GM23338 (cell line): ENCODE data around the gene SLC1A4. TPM values are rescaled to one million over a fixed set of nuclear protein-coding genes. Genes with fewer than 3 reads are reported as not detected.

Experiments
- ATAC-seq: fragments of 200-7000 bp; cut with Tn5 transposase; 3 replicates; pipeline ENCODE4 v1.9.1; 2020
- DNase-seq: peaks from one replicate; pipeline ENCODE4 v3.0.0-alpha.2; 2015; ENCODE audit warnings: low spot score
- H2AFZ ChIP-seq: fragments of 200-600 bp; sonication (generic); 2 replicates; pipeline ENCODE4 v1.8.0; 2016; ENCODE audit warnings: antibody characterized with exemption, mild to moderate bottlenecking, moderate library complexity
- H3F3A ChIP-seq: fragments of 200-600 bp; sonication (generic); replicated peaks from 2 replicates; pipeline ENCODE4 v1.8.0; 2017; ENCODE audit warnings: antibody characterized with exemption, mixed run types, low read depth
- H3K27ac ChIP-seq: fragments of 200-600 bp; sonication (generic); 2 replicates; pipeline ENCODE4 v1.6.1; 2016; ENCODE audit warnings: low read depth
- H3K27me3 ChIP-seq: fragments of 200-600 bp; sonication (generic); 2 replicates; pipeline ENCODE4 v1.8.0; 2016; ENCODE audit warnings: mild to moderate bottlenecking, mixed run types, moderate library complexity; ENCODE audit not compliant: insufficient read depth
- H3K36me3 ChIP-seq: fragments of 200-600 bp; sonication (generic); 2 replicates; pipeline ENCODE4 v1.8.0; 2016; ENCODE audit warnings: mild to moderate bottlenecking; ENCODE audit not compliant: insufficient read depth
- H3K4me1 ChIP-seq: fragments of 200-600 bp; sonication (generic); 2 replicates; pipeline ENCODE4 v1.8.0; 2016; ENCODE audit warnings: mild to moderate bottlenecking, moderate library complexity; ENCODE audit not compliant: insufficient read depth
- H3K4me2 ChIP-seq: fragments of 200-600 bp; sonication (generic); 2 replicates; pipeline ENCODE4 v1.7.1; 2017; ENCODE audit warnings: mixed run types
- H3K4me3 ChIP-seq: fragments of 200-600 bp; sonication (generic); 2 replicates; pipeline ENCODE4 v1.6.1; 2016; ENCODE audit warnings: mixed run types
- H3K79me2 ChIP-seq: fragments of 200-600 bp; sonication (generic); replicated peaks from 2 replicates; pipeline ENCODE4 v1.8.0; 2017; ENCODE audit warnings: mild to moderate bottlenecking; ENCODE audit not compliant: insufficient read depth
- H3K9me2 ChIP-seq: fragments of 200-600 bp; sonication (generic); 2 replicates; pipeline ENCODE4 v1.8.0; 2017; ENCODE audit not compliant: insufficient read depth
- H4K20me1 ChIP-seq: fragments of 200-600 bp; sonication (generic); replicated peaks from 2 replicates; pipeline ENCODE4 v1.8.0; 2017; ENCODE audit warnings: mild to moderate bottlenecking; ENCODE audit not compliant: insufficient read depth
- H3K27ac Mint-ChIP-seq: 2 replicates; pipeline ENCODE4 v1.8.0; 2020; ENCODE audit warnings: inconsistent platforms, mild to moderate bottlenecking, moderate library complexity, mixed read lengths
- H3K27me3 Mint-ChIP-seq: 3 replicates; pipeline ENCODE4 v1.8.0; 2022; ENCODE audit warnings: low read depth, mild to moderate bottlenecking, moderate library complexity, mixed read lengths, inconsistent platforms; ENCODE audit not compliant: insufficient read depth, poor library complexity
- H3K36me3 Mint-ChIP-seq: 3 replicates; pipeline ENCODE4 v1.8.0; 2021; ENCODE audit warnings: low read depth, mild to moderate bottlenecking, inconsistent platforms, moderate library complexity, mixed read lengths
- H3K4me1 Mint-ChIP-seq: 3 replicates; pipeline ENCODE4 v1.8.0; 2020; ENCODE audit warnings: mild to moderate bottlenecking, inconsistent platforms, mixed read lengths
- H3K4me3 Mint-ChIP-seq: 3 replicates; pipeline ENCODE4 v1.8.0; 2021; ENCODE audit warnings: moderate library complexity, mild to moderate bottlenecking, inconsistent platforms, mixed read lengths
- H3K9me3 Mint-ChIP-seq: 3 replicates; pipeline ENCODE4 v1.8.0; 2020; ENCODE audit warnings: moderate library complexity, mild to moderate bottlenecking, inconsistent platforms, mixed read lengths
- EZH2 ChIP-seq: fragments of 200-600 bp; sonication (generic); IDR thresholded peaks from one replicate; pipeline ENCODE4 v1.8.0; 2017; ENCODE audit warnings: antibody characterized with exemption, mild to moderate bottlenecking, low read depth; ENCODE audit not compliant: unreplicated experiment
- JUNB ChIP-seq: IDR thresholded peaks from one replicate; pipeline ENCODE4 v1.6.1; 2016; ENCODE audit warnings: antibody characterized with exemption; ENCODE audit not compliant: unreplicated experiment
- NANOG ChIP-seq: IDR thresholded peaks from 2 replicates; pipeline ENCODE4 v1.6.1; 2016; ENCODE audit warnings: antibody characterized with exemption, borderline replicate concordance
- POLR2AphosphoS5 ChIP-seq: IDR thresholded peaks from 2 replicates; pipeline ENCODE4 v1.6.1; 2016; ENCODE audit warnings: antibody characterized with exemption, low read depth
- STAT1 ChIP-seq: IDR thresholded peaks from one replicate; pipeline ENCODE4 v1.6.1; 2016; ENCODE audit warnings: antibody characterized with exemption; ENCODE audit not compliant: unreplicated experiment
- ZNF331 ChIP-seq: fragments of 250-450 bp; sonication (Bioruptor Pico); IDR thresholded peaks from 2 replicates; pipeline ENCODE4 v1.5.0; 2020; ENCODE audit warnings: low read depth, mild to moderate bottlenecking, moderate library complexity
- polyA plus RNA-seq: library from polyadenylated mRNA; unstranded; fragments of >200 nt; fragmentation: Nextera tagmentation; extraction: Ambion mirVana; gene quantifications from 2 replicates; pipeline ENCODE4 v1.2.1, GENCODE V29; 2016
- total RNA-seq: library from RNA; depleted of rRNA; stranded (reverse); fragments of >200 nt; shearing (Covaris generic); gene quantifications from 2 replicates; pipeline ENCODE4 v1.2.3, GENCODE V29; 2014
- TF ChIP-seq, protein P1 (sequence below): fragments of 250-450 bp; sonication (Bioruptor Pico); IDR thresholded peaks from 2 replicates; pipeline ENCODE4 v1.5.0; 2020; ENCODE audit warnings: mild to moderate bottlenecking, moderate library complexity
- TF ChIP-seq, protein P2 (sequence below): IDR thresholded peaks from 2 replicates; pipeline ENCODE4 v1.6.1; 2016; ENCODE audit warnings: antibody characterized with exemption

Gene SLC1A4
- total and polyA plus RNA-seq, 2 experiments from 2014 or later = 1.3 to 2.7 TPM

DNA sequence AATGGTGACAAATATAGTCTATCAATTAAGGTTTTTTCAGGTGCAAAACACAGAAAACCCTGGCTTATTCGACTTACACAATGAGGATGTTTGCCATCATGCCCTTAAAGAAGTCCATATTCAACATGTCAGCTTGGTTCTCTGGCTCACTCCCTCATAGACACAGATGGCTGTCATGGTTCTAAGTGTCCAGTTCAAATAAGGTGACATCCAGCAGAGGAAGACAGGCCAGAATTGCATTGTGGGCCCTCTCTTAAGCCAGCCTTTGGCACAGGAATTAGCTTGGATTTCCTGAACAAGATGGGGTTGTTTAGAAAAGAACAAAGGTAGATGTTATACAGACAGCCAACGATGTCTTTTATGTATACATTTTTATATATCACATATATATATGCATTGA, 18.7 kb upstream of the SLC1A4 start (continued):
- TF ChIP-seq, protein P1, sequence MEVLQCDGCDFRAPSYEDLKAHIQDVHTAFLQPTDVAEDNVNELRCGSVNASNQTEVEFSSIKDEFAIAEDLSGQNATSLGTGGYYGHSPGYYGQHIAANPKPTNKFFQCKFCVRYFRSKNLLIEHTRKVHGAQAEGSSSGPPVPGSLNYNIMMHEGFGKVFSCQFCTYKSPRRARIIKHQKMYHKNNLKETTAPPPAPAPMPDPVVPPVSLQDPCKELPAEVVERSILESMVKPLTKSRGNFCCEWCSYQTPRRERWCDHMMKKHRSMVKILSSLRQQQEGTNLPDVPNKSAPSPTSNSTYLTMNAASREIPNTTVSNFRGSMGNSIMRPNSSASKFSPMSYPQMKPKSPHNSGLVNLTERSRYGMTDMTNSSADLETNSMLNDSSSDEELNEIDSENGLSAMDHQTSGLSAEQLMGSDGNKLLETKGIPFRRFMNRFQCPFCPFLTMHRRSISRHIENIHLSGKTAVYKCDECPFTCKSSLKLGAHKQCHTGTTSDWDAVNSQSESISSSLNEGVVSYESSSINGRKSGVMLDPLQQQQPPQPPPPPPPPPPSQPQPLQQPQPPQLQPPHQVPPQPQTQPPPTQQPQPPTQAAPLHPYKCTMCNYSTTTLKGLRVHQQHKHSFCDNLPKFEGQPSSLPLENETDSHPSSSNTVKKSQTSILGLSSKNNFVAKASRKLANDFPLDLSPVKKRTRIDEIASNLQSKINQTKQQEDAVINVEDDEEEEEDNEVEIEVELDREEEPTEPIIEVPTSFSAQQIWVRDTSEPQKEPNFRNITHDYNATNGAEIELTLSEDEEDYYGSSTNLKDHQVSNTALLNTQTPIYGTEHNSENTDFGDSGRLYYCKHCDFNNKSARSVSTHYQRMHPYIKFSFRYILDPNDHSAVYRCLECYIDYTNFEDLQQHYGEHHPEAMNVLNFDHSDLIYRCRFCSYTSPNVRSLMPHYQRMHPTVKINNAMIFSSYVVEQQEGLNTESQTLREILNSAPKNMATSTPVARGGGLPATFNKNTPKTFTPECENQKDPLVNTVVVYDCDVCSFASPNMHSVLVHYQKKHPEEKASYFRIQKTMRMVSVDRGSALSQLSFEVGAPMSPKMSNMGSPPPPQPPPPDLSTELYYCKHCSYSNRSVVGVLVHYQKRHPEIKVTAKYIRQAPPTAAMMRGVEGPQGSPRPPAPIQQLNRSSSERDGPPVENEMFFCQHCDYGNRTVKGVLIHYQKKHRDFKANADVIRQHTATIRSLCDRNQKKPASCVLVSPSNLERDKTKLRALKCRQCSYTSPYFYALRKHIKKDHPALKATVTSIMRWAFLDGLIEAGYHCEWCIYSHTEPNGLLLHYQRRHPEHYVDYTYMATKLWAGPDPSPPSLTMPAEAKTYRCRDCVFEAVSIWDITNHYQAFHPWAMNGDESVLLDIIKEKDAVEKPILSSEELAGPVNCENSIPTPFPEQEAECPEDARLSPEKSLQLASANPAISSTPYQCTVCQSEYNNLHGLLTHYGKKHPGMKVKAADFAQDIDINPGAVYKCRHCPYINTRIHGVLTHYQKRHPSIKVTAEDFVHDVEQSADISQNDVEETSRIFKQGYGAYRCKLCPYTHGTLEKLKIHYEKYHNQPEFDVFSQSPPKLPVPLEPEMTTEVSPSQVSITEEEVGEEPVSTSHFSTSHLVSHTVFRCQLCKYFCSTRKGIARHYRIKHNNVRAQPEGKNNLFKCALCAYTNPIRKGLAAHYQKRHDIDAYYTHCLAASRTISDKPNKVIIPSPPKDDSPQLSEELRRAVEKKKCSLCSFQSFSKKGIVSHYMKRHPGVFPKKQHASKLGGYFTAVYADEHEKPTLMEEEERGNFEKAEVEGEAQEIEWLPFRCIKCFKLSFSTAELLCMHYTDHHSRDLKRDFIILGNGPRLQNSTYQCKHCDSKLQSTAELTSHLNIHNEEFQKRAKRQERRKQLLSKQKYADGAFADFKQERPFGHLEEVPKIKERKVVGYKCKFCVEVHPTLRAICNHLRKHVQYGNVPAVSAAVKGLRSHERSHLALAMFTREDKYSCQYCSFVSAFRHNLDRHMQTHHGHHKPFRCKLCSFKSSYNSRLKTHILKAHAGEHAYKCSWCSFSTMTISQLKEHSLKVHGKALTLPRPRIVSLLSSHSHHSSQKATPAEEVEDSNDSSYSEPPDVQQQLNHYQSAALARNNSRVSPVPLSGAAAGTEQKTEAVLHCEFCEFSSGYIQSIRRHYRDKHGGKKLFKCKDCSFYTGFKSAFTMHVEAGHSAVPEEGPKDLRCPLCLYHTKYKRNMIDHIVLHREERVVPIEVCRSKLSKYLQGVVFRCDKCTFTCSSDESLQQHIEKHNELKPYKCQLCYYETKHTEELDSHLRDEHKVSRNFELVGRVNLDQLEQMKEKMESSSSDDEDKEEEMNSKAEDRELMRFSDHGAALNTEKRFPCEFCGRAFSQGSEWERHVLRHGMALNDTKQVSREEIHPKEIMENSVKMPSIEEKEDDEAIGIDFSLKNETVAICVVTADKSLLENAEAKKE (CRISPR knock-in tag) = no peak

DNA sequence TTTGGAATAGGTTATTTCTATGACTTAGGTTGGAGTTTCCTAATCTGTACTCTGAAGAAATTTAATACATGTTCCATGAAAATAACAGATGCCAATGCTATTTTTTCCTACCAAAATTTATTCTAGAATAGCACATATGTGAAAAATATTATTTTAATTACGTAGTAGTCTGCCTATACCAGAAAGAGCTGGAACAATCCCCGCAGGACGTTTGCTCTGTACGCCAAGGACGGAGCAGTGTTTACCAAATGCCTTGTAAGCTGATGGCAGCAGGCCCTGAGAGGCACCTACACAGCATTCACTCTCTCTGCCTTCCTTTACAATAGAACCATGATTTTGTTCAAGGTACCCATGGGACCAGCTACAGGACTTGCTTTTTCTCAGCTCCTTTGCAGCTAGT, 16.8 kb upstream of the SLC1A4 start:
- no peak overlapping the region for H3K4me3 Mint-ChIP-seq
- ATAC-seq = no peak
- TF ChIP-seq STAT1 = no peak
- TF ChIP-seq, protein P1 (CRISPR knock-in tag) = no peak
- no peak for TF ChIP-seq NANOG
- TF ChIP-seq, protein P2, sequence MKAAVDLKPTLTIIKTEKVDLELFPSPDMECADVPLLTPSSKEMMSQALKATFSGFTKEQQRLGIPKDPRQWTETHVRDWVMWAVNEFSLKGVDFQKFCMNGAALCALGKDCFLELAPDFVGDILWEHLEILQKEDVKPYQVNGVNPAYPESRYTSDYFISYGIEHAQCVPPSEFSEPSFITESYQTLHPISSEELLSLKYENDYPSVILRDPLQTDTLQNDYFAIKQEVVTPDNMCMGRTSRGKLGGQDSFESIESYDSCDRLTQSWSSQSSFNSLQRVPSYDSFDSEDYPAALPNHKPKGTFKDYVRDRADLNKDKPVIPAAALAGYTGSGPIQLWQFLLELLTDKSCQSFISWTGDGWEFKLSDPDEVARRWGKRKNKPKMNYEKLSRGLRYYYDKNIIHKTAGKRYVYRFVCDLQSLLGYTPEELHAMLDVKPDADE = no peak
- TF ChIP-seq ZNF331 (CRISPR knock-in tag) = no peak
- TF ChIP-seq JUNB = no peak
- TF ChIP-seq EZH2 = no peak
- no peak for TF ChIP-seq POLR2AphosphoS5

More for the DNA sequence above, 16.8 kb upstream of the SLC1A4 start:
- no peak overlapping the region for H3K4me2 ChIP-seq
- H3K9me3 Mint-ChIP-seq = no peaks in the 10 kb centered on the region
- no peaks in the 10 kb centered on the region for H3K79me2 ChIP-seq
- H3K36me3 ChIP-seq = no peaks in the 10 kb centered on the region
- DNase-seq = no peak
- H2AFZ ChIP-seq = no peak overlapping the region
- no peaks in the 10 kb centered on the region for H3K27me3 ChIP-seq
- H4K20me1 ChIP-seq = no peaks in the 10 kb centered on the region
- peaks cover 12% of the 10 kb centered on the region for H3K4me1 ChIP-seq
- no peak overlapping the region for H3K27ac ChIP-seq
- H3K9me2 ChIP-seq = no peaks in the 10 kb centered on the region
- H3K27me3 Mint-ChIP-seq = no peaks in the 10 kb centered on the region
- peaks cover 17% of the 10 kb centered on the region for H3K4me1 Mint-ChIP-seq
- H3F3A ChIP-seq = no peaks in the 10 kb centered on the region
- 0 out of 3 replicates have a peak, but pooled peaks cover 3% of the 10 kb centered on the region for H3K36me3 Mint-ChIP-seq
- H3K27ac Mint-ChIP-seq = no peak overlapping the region
- no peak overlapping the region for H3K4me3 ChIP-seq
